Psoas muscle (tissue), 8 donors: ENCODE results near the gene AP3B1. TPM values are rescaled to one million over a fixed set of nuclear protein-coding genes. Genes with fewer than 3 reads are reported as not detected.
A peak's percentile ranks its signal among the peaks of the same experiment; 100 is the strongest.

Experiments used
- ATAC-seq, 4 donors: fragments of 200-7000 bp; cut with Tn5 transposase; one replicate each; pipeline ENCODE4 v1.9.1; 2020; ENCODE audit warnings: moderate library complexity in 3 of 4, mild to moderate bottlenecking in 2 of 4
- DNase-seq, 2 donors: peaks; one replicate each; pipeline ENCODE4 v3.0.0-alpha.2; 2020
- H3K27ac ChIP-seq: fragments of 200-600 bp; one replicate; pipeline ENCODE4 v1.8.0; 2022
- H3K27me3 ChIP-seq, 3 donors: fragments of 200-600 bp in 1 of 3; one replicate each; pipeline versions ENCODE4 v1.6.1 to v1.8.0; 2013 to 2022; ENCODE audit warnings: low read length in 2 of 3, mild to moderate bottlenecking in 2 of 3, moderate library complexity in 1 of 3; ENCODE audit not compliant: insufficient read depth in 3 of 3
- H3K36me3 ChIP-seq, 2 donors: fragments of 200-600 bp in 1 of 2; one replicate each; pipeline versions ENCODE4 v1.6.1 to v1.8.0; 2013 to 2022; ENCODE audit warnings: low read depth in 1 of 2, mild to moderate bottlenecking in 1 of 2, moderate library complexity in 1 of 2; ENCODE audit not compliant: insufficient read depth in 1 of 2
- H3K4me1 ChIP-seq: fragments of 200-600 bp; one replicate; pipeline ENCODE4 v1.8.0; 2022
- H3K4me3 ChIP-seq: fragments of 200-600 bp; one replicate; pipeline ENCODE4 v1.8.0; 2022; ENCODE audit warnings: mild to moderate bottlenecking
- H3K9me3 ChIP-seq: fragments of 200-600 bp; one replicate; pipeline ENCODE4 v1.8.0; 2022
- WGBS, 3 donors: extraction: QIAGEN DNeasy Blood & Tissue Kit; methylation state at CpG; one replicate each; pipeline versions ENCODE4 v1.1.6 to v1.1.7; 2013; 5-methylcytosine and 5-hydroxymethylcytosine counted together
- intact Hi-C, 2 donors: fragments of 100-400 bp; cut with DNase I; formaldehyde crosslinking; loops; one replicate each; pipeline versions ENCODE4 v1.11.0 to v1.14.2; 2022
- long read RNA-seq, 2 donors: library from polyadenylated mRNA; unstranded; transcript quantifications; one replicate each; pipeline ENCODE4 v2.0.0, GENCODE V29; 2021
- polyA plus RNA-seq, 3 donors: library from polyadenylated mRNA; stranded (reverse); fragments of 200-250 nt; gene quantifications; one replicate each; pipeline ENCODE4 v1.2.3, GENCODE V29; 2013
- total RNA-seq, 4 donors: library from RNA; stranded (reverse); fragmentation: NEBNext Ultra II Directional in 2 of 4; extraction: Animal tissue kit (Norgen Biotek cat#: 25700) in 2 of 4; gene quantifications; one replicate each; pipeline versions ENCODE4 v1.2.1 to v1.2.4, GENCODE V29; 2021 to 2023
- TF ChIP-seq, protein P1 (sequence below): fragments of 200-600 bp; IDR thresholded peaks from one replicate; pipeline ENCODE4 v1.8.0; 2022; ENCODE audit warnings: antibody characterized with exemption
- donor health status: healthy with polysubstance abuse.
- donor health status: DM: no; HTN: no; CAD: no; lungs with moderate emphysema.
- donor health status: Bipolar disorder and iron deficiency.
- donor health status: healthy.
- donor health status: DM: yes; HTN: yes; CAD: no.
- donor health status: DM: no; HTN: no; CAD: no.
- donor health status: DM: no; HTN: no; CAD: no.
- donor health status: DM: yes; HTN: yes; CAD: no.

Gene AP3B1, protein sequence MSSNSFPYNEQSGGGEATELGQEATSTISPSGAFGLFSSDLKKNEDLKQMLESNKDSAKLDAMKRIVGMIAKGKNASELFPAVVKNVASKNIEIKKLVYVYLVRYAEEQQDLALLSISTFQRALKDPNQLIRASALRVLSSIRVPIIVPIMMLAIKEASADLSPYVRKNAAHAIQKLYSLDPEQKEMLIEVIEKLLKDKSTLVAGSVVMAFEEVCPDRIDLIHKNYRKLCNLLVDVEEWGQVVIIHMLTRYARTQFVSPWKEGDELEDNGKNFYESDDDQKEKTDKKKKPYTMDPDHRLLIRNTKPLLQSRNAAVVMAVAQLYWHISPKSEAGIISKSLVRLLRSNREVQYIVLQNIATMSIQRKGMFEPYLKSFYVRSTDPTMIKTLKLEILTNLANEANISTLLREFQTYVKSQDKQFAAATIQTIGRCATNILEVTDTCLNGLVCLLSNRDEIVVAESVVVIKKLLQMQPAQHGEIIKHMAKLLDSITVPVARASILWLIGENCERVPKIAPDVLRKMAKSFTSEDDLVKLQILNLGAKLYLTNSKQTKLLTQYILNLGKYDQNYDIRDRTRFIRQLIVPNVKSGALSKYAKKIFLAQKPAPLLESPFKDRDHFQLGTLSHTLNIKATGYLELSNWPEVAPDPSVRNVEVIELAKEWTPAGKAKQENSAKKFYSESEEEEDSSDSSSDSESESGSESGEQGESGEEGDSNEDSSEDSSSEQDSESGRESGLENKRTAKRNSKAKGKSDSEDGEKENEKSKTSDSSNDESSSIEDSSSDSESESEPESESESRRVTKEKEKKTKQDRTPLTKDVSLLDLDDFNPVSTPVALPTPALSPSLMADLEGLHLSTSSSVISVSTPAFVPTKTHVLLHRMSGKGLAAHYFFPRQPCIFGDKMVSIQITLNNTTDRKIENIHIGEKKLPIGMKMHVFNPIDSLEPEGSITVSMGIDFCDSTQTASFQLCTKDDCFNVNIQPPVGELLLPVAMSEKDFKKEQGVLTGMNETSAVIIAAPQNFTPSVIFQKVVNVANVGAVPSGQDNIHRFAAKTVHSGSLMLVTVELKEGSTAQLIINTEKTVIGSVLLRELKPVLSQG
- total RNA-seq (10 to 100 TPM; 12.4 to 23.0 (median 15.5) TPM), polyA plus RNA-seq (10 to 100 TPM; 13.3 to 24.4 (median 13.5) TPM)
- long read RNA-seq, donor 1, partial matches to known transcripts = 3 of 8 reads
- long read RNA-seq, donor 1, other reads (novel, unspliced or antisense) = 5 of 8 reads
- long read RNA-seq, donor 2, full-length matches to known transcripts = 1 of 21 reads
- long read RNA-seq, donor 2, partial matches to known transcripts = 6 of 21 reads
- long read RNA-seq, donor 2, other reads (novel, unspliced or antisense) = 14 of 21 reads

DNA sequence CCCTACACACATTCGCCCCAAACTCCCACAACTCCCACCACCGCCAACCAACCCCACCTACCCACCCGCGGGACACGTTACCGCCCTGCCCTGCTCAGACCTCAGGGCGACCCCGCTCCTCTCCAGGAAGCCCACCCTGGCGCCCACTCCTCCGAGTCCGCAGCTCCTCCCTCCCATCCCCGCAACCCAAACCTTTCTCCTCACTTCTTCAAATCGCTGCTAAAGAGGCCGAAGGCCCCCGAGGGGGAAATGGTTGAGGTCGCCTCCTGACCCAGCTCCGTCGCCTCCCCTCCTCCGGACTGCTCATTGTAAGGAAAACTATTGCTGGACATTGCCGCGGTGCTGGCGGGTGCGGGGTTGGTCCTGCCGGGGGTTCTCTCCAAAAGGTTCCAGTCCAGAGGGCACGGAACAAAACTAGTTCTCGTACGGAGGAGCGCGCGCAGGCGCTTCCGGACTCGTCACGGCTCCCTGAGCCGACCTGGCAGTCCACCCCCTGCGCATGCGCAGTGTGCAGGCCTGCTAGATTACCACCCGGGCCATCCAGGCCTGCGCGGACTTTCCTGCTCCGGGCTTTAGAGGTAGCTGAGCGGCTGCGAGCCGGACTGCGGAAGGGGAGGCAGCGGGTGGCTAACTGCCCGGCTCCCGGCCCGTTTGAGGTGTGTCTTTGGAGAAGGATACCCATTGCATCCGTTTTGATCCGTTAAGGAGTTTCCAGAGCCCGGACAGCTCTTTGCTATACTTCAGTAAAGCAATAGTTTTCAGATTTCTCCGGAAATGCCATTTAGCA lies at the start of gene AP3B1:
AP3B1 (minus strand) TSS at position 451 of the 787 bp plus-strand sequence; CDS start at position 332, 119 bp downstream.
- intact Hi-C loops = loop anchor here (1.0 to 2.0 kb wide), 2 partner anchors 66 kb away; partner anchors contain the start of gene SCAMP1 (in 2 of the 2)
- H3K4me1 ChIP-seq = peaks cover 14% of the 10 kb centered on the region
- no peaks in the 10 kb centered on the region for H3K27me3 ChIP-seq
- 0 to 1% (median 0%) methylated on average over 41 to 53 of the region's 53 CpGs for WGBS, 3 donors
- no peaks in the 10 kb centered on the region for H3K9me3 ChIP-seq
- DNase-seq (peak; percentile 100), ATAC-seq (peak; percentile 97 to 100 (median 98))
- peak within 1 kb of the TSS; percentile 87 for H3K4me3 ChIP-seq
- no peaks in the 10 kb centered on the region for H3K36me3 ChIP-seq
- TF ChIP-seq, protein P1, sequence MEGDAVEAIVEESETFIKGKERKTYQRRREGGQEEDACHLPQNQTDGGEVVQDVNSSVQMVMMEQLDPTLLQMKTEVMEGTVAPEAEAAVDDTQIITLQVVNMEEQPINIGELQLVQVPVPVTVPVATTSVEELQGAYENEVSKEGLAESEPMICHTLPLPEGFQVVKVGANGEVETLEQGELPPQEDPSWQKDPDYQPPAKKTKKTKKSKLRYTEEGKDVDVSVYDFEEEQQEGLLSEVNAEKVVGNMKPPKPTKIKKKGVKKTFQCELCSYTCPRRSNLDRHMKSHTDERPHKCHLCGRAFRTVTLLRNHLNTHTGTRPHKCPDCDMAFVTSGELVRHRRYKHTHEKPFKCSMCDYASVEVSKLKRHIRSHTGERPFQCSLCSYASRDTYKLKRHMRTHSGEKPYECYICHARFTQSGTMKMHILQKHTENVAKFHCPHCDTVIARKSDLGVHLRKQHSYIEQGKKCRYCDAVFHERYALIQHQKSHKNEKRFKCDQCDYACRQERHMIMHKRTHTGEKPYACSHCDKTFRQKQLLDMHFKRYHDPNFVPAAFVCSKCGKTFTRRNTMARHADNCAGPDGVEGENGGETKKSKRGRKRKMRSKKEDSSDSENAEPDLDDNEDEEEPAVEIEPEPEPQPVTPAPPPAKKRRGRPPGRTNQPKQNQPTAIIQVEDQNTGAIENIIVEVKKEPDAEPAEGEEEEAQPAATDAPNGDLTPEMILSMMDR = no peak
- peak within 1 kb of the TSS; percentile 88 for H3K27ac ChIP-seq

DNA sequence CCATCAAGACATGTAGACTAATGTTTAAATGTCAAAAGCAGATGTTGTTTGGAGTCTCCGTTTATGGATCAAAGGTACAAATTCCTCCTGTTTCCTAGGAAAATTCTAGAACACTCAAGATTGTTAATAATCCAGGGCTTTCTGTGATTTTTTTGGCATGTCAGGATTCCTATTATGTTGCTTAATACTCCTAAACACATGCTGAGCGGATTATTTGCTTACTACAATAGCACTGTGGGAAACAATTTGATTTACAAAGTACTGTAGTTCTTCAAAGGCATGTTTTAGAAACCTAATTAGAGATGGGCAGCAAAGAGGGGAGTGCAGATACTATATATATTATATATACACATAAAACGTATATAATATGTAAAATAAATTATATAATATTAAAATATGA lies 46.9 kb upstream of the AP3B1 start:
- 34 to 39% (median 37%) methylated on average over 3 of the region's 3 CpGs for WGBS, 3 donors
- H3K9me3 ChIP-seq = no peaks in the 10 kb centered on the region
- no peak overlapping the region for H3K27ac ChIP-seq
- H3K4me3 ChIP-seq = no peak overlapping the region
- peaks cover 0 to 2% (median 0%) of the 10 kb centered on the region in 3 donors for H3K27me3 ChIP-seq
- TF ChIP-seq, protein P1 = no peak
- H3K4me1 ChIP-seq = no peaks in the 10 kb centered on the region
- intact Hi-C loops = no loop called here
- H3K36me3 ChIP-seq = no peaks in the 10 kb centered on the region
- no peak for DNase-seq
- no peak for ATAC-seq

DNA sequence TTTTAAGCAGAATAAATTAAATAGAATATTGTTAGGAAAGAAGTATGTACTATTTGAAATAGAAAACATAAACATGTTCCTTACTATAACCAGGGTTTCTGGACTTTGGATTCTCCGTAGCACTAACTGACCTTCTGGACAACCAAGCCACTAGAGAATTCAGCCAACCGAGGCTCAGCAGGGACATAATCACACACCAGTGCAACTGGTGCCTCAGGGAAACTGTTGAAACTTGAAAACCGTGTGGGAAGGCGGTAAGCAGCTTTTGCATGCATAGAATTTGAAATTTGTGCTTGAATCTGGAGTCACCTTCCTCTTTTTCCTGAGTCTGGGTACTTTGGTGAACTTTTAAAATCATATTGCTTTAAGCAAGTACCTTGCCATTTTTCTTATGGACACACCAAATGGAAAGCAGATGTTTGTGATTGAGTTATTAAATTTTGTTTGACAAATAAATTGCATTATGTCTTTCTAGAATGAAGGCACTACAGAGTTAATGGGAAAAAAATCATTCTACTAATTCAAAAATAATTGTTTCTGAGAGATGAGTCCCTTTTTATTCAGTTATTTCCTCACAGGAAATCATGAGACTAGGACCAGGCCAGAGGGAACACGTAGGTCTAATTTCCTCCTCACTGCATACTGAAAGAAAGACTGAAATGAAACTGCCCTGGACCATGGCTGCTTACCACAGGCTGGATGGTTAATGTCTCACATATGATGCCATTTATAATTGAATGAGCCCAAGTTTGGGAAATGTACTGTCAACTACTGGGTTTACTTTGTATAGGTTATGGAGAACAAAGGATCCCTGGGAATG lies 45.3 kb upstream of the AP3B1 start:
- Histone ChIP-seq H3K27me3 (peaks cover 0 to 2% (median 0%) of the 10 kb centered on the region in 3 donors), H3K36me3 (no peaks in the 10 kb centered on the region), H3K4me1 (no peaks in the 10 kb centered on the region), H3K27ac (no peak overlapping the region), H3K9me3 (no peaks in the 10 kb centered on the region), H3K4me3 (no peak overlapping the region)
- intact Hi-C loops = no loop called here
- ATAC-seq = no peak
- no peak for DNase-seq
- 76 to 83% (median 78%) methylated on average over 5 of the region's 5 CpGs for WGBS, 3 donors
- TF ChIP-seq, protein P1 = no peak
